ENCODE measurements around the gene ODF4.

Gene ODF4

DNA sequence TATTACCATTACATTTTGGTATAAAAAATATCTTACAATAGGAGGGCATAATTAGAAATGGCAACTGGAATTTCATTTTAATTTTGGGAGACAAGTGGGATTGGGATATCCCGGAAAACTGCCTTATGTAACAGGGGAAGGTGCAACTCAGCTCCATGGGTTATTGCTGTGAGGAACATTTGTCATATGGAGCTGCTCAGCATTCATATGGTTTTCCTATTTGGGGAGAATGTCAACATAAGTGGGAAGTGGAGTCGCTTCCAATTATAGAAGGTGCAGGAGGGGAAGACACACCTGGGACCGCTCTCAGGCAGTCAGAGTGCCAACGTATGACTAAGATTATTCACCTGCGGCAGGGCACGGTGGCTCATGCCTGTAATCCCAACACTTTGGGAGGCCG, 10.7 kb downstream of the ODF4 start:
- no peak overlapping the region for H3K4me3 ChIP-seq (ENCODE audit: control insufficient read depth, low read depth, low read length)

DNA sequence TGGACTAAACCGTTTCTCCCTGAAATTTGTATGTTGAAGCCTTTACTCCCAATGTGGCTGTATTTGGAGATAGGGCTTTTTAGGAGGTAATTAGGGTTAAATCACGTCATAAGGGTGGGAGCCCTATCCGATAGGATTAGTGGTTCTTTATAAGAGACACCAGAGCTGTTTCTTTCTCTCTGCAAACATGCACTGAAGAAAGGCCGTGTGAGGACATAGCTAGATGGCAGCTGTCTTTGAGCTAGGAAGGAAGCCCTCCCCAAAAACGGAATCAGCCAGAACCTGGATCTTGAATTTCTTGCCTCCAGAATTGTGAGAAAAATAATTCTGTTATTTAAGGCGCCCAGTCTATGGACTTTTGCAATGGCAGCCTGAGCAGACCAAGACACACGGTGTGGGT, 14.1 kb downstream of the ODF4 start:
- DNase-seq (ENCODE audit: low read depth), result no peak
- TF ChIP-seq CTCF (IDR thresholded peaks at IDR 0.05; ENCODE audit: control insufficient read depth, insufficient read depth, low read depth, low read length, missing control alignments), result no peak

More for the DNA sequence above, 10.7 kb downstream of the ODF4 start:
- no peak for DNase-seq (ENCODE audit: low read depth)
- no peak for TF ChIP-seq CTCF (IDR thresholded peaks at IDR 0.05; ENCODE audit: control insufficient read depth, insufficient read depth, low read depth, low read length, missing control alignments)

GRCh38 chr17:8354236-8354635, 14.6 kb downstream of the ODF4 start:
- no peak for TF ChIP-seq CTCF (IDR thresholded peaks at IDR 0.05; ENCODE audit: control insufficient read depth, insufficient read depth, low read depth, low read length, missing control alignments)
- no peak overlapping the region for H3K4me3 ChIP-seq (ENCODE audit: control insufficient read depth, low read depth, low read length)
- DNase-seq (ENCODE audit: low read depth), result no peak

More for the DNA sequence above, 14.1 kb downstream of the ODF4 start:
- H3K4me3 ChIP-seq (ENCODE audit: control insufficient read depth, low read depth, low read length), result no peak overlapping the region

DNA sequence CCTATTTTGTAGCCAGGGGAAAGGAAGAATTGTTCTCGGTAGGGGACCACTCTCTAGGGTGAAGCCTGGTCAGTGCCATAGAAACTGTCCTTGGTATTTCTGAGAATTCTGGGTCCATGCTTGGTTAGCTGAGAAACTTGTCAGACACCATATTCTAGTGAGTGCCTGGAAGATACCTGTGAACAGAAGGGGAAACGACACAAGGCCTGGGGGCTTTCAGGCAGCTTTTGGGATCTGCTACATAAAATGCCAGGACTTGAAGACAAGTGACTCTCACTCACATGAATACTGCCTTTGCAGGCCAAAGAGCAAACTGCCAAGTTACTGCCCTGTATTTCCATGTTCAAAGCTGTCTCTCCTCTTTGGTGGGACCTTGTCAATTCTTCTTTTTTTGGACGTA, 18.3 kb downstream of the ODF4 start:
- H3K4me3 ChIP-seq (ENCODE audit: control insufficient read depth, low read depth, low read length), result no peak overlapping the region
- TF ChIP-seq CTCF (IDR thresholded peaks at IDR 0.05; ENCODE audit: control insufficient read depth, insufficient read depth, low read depth, low read length, missing control alignments), result no peak
- no peak for DNase-seq (ENCODE audit: low read depth)

- TF ChIP-seq CTCF (IDR thresholded peaks at IDR 0.05; ENCODE audit: control insufficient read depth, insufficient read depth, low read depth, low read length, missing control alignments), result no peak
- H3K4me3 ChIP-seq (ENCODE audit: control insufficient read depth, low read depth, low read length), result no peak overlapping the region
- DNase-seq (ENCODE audit: low read depth), result no peak
Measured at GRCh38 chr17:8359769-8360168, 20.1 kb downstream of the ODF4 start.

GRCh38 chr17:8360260-8360659, 20.6 kb downstream of the ODF4 start:
- H3K4me3 ChIP-seq (ENCODE audit: control insufficient read depth, low read depth, low read length), result no peak overlapping the region
- TF ChIP-seq CTCF (IDR thresholded peaks at IDR 0.05; ENCODE audit: control insufficient read depth, insufficient read depth, low read depth, low read length, missing control alignments), result no peak
- no peak for DNase-seq (ENCODE audit: low read depth)

- TF ChIP-seq CTCF (IDR thresholded peaks at IDR 0.05; ENCODE audit: control insufficient read depth, insufficient read depth, low read depth, low read length, missing control alignments), result no peak
- H3K4me3 ChIP-seq (ENCODE audit: control insufficient read depth, low read depth, low read length), result no peak overlapping the region
- DNase-seq (ENCODE audit: low read depth), result no peak
Measured at GRCh38 chr17:8360751-8361150, 21.1 kb downstream of the ODF4 start.

Data from AG09309 (cell line).